ENCODE data around the gene FPGS.
A peak's percentile ranks its signal among the peaks of the same experiment; 100 is the strongest.
"Not testable (repeated sequence)": the region's sequence is repeated elsewhere in the genome, so short reads cannot be mapped to it uniquely, and the experiment has no call there.

The FPGS gene, protein sequence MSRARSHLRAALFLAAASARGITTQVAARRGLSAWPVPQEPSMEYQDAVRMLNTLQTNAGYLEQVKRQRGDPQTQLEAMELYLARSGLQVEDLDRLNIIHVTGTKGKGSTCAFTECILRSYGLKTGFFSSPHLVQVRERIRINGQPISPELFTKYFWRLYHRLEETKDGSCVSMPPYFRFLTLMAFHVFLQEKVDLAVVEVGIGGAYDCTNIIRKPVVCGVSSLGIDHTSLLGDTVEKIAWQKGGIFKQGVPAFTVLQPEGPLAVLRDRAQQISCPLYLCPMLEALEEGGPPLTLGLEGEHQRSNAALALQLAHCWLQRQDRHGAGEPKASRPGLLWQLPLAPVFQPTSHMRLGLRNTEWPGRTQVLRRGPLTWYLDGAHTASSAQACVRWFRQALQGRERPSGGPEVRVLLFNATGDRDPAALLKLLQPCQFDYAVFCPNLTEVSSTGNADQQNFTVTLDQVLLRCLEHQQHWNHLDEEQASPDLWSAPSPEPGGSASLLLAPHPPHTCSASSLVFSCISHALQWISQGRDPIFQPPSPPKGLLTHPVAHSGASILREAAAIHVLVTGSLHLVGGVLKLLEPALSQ

DNA sequence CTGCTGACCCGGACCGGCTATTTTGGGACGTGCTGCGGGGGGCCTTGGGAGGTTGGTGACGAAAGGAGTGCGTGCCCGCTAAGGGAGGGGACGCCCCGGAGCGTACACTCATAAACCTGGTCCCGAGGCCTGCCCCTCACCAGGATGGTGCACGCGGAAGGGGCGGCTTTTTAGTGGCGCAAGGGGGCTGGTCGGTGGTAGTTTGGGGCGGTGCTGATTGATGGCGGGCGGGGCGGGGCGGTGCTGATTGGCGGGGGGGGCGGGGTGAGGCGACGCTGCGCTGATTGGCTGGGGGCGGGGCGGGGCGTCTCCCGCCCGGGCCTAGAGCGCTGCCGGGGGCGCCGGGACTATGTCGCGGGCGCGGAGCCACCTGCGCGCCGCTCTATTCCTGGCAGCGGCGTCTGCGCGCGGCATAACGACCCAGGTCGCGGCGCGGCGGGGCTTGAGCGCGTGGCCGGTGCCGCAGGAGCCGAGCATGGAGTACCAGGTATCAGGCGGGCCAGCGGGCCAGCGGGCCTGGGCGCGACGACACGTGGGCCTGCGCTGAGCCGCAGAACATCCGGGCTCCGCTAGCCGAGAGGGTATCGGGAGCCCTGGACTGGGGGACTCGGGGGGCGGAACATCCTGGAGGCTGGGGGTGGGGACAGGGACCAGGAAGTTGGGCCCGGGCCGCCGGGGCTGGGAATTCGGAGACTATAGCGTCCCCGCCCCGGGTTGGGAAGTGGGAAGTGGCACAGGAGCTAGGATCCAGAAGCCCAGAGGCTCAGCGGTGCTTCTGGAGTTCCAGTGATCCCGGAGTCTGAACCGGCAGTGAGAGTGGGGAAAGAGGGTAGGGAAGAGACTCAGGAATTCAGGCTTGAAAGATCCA, at the start of gene FPGS:
TSS of gene FPGS (plus strand) at position 307 of the 868 bp plus-strand sequence. CDS start at position 350, 43 bp downstream.
- DNase-seq, result peak; percentile 85

DNA sequence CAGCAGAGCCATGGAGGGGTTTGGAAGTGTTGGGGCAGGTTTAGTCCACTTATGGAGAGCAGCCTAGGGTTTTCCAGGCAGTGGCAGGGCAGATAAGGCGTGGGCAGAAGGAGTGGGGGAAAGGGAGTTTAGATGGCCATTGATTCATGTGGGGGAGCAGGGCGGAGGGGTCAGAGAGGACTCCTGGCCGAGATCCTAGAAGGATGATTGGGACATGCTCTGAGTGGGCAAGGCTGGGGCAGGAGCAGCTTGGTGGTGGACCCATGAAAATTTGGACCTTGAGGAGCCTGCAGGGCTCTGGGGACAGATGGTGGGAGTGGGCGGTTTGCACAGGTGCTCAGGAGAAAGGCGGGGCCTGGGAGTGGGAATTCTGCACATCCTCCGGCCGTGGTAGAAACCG, 49.5 kb upstream of the FPGS start:
- DNase-seq, result no peak

DNA sequence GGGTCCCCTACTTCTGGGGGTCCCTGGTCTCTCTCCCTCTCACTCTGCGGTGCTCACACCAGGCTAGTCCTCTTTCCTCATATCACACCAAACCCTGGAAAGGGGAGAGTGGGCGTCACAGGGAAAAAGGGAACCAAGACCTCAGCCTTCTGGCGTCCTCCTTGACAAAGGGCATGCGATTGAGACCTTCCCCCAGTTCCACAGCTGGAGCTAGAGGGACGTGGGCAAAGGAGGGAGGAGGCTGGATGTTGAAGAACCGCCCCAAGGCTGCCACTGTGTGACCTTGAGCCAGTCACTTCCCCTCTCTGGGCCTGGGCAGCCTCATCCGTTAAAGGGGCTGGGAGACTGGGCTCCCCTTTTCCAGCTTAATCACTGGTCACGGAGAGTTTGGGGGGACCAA, 49.1 kb upstream of the FPGS start:
- DNase-seq, result peak; percentile 41

DNA sequence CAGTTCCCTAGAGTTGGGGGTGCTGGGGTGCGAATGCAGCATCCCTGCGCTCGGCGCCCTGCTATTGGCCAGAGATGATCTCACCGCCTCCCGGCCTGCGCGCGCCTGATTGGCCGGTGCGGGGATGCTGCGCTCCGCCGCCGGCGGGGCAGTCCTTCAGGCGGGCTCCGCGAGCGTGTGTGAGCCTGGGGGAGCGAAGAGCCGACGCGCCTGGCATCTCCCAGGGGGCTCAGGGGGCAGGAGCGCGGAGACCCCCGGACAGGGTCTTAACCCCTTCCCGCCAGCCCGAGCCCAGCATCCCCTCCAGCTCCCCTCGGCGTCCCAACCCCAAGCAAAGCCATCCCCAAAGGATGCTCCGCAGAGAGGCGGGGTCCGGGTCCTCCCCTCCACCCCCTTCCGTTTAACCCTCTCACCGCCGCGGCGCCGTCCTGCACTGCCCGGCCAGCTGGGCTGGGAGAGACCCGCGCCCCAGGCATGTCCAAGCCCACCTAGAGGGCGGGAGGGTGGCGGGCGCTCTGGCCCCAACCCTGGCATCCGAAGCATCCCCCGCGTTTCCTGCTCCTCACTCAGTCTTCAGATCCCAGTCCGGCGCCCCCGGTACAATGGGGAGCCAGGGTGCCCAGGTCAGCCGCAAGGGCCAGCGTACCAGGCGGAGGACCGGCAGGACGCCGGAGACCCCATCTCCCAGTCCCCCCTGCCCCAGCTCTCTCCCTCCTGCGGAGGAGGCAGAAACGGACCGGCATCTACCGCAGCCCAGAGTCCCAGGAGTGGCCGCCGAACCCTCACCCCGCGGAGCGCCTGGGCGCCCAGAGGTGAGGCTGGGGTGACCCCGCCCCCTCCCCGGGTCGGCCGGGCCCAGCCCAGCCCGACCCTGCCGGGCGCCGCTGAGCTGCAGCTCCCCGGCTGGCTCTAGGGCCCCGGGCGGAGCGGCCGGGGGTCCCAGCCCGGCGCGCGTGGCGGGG, 48.3 kb upstream of the FPGS start:
- DNase-seq, result no peak

DNA sequence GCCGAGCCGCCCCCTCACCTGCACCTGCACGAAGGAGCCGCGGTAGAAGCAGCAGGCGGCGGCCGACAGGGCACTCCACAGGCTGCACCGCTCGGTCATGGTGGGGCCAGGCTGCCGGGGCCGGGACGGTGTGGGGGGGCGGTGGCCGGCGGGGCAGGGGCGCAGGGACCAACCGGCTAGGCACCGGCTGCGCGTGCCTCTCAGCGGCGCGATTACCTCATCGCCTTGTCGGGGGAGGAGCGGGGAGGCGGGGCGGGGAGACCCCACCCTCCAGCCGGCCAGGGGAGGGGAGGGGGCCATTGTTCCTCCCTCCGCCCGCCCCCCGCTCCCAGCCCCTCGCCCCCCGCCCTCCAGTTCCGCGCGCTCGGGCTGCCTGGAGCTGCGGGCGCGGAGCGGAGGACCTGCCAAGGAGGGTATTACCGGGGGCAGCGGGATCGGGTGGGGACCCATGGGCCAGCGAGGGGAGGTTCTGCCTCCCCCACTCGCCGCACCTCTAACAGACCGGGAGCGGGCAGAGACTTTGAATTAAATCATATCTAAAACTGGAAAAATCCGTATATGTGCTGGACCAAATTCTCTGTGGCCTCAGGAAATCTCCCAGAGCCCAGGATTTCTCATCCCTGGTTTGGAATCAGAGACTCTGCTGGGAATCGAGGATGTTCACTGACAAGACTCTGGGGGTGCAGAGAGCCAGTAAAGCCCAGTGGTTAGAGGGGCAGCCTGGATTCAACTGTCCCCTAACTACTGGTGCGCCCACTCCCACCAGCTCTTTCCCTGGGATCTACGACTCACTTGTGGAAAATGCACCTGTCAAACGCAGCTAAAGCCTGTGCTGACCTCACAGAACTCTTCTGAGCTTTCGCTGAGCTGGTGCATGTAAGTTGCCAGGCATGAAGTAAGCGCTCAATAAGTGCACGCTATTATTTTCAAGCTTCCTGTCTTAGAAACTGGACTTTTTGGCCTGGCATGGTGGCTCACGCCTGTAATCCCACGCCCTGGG, 47.3 kb upstream of the FPGS start:
- DNase-seq, result no peak

DNA sequence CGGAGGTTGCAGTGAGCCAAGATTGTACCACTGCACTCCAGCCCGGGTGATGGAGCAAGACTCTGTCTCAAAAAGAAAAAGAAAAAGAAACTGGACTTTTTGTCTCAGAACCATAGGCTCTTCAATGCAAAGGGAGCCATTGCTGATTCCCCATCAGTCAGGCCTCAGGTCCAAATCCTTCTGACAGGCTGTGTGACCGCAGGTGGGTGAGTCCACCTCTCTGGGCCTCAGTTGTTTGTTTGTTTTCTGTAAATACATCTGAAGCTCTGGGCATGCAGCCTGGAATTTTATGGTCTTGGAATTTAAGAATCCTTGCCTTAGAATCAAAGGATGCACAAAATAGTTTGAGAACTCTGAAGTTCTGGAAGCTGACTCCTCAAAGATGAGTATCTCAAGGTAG, 46.4 kb upstream of the FPGS start:
- DNase-seq, result no peak

DNA sequence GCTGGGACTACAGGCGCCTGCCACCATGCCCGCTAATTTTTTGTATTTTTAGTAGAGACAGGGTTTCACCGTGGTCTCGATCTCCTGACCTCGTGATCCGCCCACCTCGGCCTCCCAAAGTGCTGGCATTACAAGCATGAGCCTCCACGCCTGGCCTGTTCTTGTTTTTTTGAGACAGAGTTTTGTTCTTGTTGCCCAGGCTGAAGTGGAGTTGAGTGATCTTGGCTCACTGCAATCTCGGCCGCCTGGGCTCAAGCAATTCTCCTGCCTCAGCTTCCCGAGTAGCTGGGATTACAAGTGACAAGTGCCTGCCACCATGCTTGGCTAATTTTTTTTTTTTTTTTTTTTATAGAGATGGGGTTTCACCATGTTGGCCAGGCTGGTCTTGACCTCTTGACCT, 45.9 kb upstream of the FPGS start:
- DNase-seq, result not testable (repeated sequence)

DNA sequence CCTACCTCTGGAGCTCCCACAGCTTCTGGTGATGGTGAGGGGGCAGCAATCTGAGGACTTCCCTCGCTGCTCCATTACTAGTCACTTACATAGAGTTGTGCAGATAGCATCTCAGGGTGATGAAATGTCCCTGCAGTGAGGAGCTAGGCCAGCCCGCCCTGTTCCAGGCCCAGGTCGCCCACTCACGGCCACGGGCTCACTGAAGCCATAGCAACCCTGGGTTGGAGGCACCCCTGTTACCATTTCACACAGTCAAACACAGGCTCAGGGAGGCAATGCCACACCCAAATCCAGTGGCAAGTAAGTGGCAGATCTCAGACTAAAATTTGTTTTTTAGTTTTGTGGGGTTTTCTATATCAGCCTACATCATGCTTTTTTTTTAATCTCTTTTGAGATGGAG, 43.8 kb upstream of the FPGS start:
- no peak for DNase-seq

DNA sequence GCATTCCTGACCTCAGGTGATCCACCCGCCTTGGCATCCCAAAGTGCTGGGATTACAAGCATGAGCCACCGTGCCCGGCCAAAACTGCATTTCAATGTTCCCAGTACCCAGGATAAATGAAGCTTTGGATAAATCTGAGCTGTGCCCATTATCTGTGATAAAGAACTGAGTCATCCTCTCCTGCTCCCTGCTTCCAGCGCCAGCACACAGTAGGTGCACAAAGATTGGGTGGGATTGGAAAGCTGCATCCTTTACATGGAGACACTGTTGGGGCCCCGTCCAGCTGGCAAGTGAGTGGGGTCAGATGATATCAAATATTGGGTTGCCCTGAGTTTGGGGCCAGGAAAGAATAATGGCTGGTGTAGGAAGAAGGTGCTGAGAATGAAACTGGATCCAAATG, 41.6 kb upstream of the FPGS start:
- DNase-seq, result no peak

DNA sequence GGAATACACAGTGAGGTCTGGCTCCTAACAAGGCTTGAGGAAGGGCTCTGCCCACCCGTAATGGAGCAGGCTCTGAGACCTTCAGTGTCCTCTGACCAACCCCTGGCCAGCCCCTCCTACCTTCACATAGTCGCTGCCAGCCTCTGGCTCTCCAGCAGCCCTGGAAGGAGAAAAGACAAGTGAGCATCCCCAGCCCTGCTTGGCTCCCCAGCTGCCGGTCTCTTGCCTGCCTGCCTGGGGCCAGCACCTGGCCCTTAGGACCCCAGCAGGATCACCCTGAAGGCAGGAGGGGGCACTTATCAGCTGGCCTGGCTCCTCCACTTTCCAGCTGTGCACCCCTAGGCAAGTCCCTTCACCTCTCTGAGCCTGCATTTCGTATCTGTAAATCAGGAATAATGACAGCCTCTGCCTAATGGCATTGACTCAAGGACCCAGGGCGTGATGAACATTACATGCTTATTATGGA, 41.2 kb upstream of the FPGS start:
- no peak for DNase-seq

DNA sequence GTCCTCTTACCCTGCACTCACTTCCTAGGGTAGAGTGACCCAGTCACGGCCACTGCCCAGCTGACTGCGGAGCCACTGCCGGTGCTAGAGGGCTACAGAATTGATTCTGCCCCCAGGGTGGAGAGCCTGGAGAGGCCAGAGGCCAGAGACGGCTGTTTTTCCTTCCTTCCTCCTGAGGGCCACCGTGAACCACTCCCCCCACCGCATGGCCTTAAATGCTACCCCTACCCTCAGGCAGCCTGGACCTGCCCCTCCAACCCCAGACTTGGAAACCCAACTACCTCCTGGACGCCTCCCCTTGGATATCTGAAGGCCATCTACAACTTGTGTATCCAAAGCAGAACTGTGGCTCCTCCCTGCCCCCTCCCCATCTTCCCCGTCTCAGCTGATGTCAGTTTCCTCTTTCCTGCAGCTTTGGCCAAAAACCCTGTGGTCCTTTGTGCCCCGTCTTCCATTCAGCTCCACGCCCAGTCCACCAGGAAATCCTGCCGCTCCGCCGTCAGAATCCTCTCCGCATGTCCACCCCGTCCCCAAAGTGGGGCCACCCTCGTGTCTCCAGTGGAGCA, 40.5 kb upstream of the FPGS start:
- peak; percentile 50 for DNase-seq

DNA sequence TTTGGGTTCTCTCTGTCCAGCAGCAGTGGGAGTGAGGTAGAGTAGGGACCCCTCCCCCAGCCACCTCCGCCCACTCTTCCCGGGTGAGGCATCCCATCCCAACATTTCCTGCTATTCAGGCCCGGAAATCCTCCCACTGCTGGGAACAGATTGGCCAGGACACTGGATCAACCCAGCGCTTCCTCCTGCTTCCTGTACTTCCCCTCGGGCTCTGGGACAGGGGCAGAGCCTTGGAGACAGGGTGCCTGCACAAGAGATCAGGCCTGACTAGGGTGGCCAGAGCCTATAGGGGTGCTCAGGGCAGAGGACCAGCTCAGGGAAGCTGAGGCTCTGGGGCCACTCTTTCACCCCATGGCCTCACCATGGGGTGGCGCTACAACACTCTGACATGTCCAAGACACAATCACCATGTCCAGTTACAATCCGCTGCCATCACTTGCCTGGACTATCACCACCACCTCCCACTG, 38.7 kb upstream of the FPGS start:
- DNase-seq, result peak; percentile 72

DNA sequence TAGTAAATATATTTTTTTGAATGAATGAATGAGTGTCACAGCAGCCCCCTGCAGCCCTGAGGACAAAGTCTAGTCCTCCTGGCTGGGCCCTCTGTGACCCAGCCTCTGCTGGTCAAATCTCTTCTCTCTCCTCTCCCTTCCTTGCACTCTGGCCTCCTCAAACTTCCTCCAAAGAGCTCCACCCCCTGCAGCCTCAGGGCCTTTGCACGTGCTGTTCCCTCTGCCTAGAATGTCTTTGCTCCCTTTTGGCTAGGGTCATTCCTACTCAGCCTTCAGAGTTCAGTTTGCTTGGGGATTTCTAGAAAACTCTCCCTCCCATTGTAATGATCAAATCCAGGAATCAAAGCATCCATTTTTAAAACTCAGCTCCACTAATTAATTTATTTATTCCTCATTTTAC, 37.3 kb upstream of the FPGS start:
- no peak for DNase-seq

DNA sequence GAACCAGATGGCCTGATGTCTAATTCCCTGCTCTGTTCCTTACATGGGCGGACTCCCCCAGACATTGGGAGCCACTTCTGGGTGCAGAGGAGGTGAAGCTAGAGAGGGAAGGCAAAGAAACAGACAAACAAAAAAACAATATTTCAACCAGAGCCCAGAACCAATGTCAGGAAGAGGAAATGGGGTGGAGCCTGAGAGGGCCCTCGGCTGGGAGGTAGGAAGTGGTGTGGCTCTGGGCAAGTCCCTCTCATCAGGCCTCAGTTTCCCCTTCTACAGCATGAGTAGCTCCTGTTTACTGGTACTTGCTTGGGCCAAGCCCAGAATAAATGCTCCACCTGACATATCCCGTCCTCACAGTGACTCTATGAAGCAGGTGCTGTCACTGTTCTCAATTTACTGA, 35.3 kb upstream of the FPGS start:
- DNase-seq, result no peak

DNA sequence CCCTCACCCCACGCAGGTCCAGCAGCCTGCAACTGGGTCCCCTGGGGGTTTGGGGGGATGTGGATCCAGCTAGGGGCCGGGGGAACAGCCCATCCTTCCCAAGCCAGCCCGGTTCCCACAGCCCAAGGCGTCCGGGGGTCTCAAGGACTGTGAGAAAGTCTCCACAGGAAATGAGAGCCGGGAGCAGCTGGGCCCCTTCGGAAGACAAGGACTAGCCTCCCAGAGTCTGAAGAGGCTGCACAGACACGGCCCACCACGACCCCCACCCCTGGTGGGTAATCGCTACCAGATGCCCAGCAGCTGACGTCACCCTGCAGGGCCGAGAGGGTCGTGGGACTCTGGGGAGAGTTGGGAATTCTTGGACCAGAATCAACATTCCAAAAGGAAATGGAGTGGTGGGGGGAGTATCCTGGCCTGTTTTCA, 34.8 kb upstream of the FPGS start:
- no peak for DNase-seq

DNA sequence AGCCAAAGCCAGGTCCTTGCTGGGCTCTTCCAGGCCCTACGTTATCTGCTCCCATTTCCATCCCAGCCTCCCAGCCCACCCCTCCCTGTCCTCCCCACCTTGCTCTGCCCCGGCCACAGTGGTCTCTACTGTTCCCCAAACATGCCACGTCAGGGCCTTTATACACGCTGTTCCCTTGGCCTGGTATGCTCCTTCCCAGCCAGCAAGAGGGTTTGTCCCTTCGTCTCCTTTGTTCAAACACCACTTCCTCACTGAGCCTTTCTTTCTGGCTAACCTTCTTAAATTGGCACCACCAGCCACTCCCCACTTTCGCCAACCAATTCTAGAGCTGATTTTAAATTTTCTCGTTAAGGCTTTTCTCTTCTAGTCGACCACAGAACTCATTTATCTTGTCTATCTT, 34.0 kb upstream of the FPGS start:
- no peak for DNase-seq

DNA sequence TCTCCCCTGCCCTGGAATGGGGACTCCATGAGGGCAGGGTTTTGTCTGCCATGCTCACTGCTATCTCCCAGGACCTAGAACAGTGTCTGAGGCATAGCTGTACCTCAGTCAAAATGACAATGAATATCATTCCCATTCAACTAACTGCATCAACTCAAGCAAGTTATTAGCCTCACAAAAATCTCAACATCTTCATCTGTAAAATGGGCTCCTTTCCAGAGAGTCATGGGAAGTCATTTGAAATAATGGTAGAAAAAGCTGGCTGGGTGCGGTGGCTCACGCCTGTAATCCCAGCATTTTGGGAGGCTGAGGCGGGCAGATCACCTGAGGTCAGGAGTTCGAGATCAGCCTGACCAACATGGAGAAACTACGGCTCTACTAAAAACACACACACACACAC, 33.6 kb upstream of the FPGS start:
- no peak for DNase-seq

DNA sequence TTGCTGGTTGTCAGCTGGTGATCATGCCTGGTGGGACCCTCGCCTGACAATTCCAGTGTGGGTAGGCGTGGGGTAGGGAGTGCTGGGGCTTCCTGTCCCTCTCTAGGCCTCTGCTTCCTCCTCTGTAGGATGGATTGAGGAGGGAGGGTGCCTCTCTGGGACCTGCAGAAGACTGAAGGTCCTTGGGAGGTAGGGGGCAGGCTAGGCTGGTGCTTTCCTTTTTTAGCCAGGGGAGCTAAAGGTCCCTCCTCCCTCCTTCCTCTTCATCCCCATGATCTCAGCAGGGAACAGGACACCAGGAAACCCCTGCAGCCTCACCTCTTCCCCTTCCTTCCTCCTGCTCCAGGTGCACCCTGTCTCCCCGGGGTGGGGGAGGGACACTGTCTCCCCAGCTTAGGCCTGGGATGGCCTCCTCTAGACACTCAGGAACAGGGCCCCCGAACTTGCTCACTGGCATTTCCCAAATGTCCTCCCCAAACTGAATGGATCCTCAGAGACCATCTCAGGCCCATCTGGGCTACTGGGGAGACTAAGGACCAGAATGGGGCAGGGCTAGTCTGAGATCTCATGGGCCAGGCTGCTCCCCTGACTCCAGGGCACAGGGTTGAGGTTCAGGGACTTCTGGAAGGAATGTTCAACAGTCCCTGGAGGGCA, 32.6 kb upstream of the FPGS start:
- DNase-seq, result no peak

DNA sequence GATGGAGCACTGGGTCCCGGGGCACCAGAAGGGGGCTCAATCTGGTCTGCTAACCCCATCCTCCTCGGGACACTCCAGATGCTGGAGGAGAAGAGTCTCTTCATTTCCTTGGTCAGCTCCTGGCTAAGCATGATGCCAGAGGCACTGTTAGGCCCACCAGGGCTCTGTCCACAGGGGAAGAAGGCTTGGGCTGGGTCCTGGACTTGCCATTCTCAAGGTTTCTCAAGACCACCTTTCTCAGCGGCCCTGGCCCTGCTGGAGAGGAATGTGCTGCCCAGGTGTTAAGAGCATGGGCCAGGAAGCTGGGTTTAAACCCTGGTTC, 32.1 kb upstream of the FPGS start:
- DNase-seq, result no peak

DNA sequence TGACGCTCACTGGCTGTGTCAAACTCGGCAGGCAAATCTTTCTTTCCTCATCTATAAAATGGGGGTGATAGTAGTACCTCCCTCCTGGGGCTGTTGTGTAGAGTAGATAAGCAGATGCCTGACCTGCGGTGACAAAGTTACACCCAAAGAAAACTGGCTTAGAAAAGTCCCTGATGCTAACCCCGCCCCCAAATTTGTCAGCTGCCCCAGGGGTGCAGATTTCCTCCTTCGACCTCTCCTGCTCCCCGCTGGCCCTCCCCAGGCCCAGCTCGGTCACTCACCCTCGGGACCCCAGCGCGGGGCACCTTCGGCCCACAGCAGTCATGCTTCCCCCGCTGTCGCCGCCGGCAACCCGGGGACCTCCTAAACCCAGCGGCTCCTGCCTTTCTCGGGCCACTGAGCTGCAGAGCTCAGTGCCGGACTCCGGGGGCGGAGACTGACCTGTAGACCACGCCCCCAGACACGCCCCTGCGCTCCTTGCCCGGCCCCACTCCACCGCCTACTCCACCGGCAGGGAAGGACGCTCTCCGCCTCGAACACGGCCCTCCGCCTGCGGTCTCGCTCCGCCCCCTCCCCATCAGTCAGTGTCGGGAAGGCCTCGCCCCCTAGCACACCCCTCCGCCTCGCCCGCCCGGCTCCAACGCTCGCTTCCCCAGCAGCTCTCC, 31.6 kb upstream of the FPGS start:
- peak; percentile 99 for DNase-seq

All from inflammatory macrophage treated with lipopolysaccharide for 4 hours (primary cell).